Naive thymus-derived CD4-positive, alpha-beta T cell (primary cell): ENCODE measurements around the gene MSS51. TPM values are rescaled to one million over a fixed set of nuclear protein-coding genes. Genes with fewer than 3 reads are reported as not detected.
"Not testable (repeated sequence)": the region's sequence is repeated elsewhere in the genome, so short reads cannot be mapped to it uniquely, and the experiment has no call there.

Source experiments
- ATAC-seq: fragments of 150-1000 bp; cut with Tn5 transposase; 2 replicates; pipeline ENCODE4 v1.10.0; 2021; ENCODE audit warnings: mild to moderate bottlenecking, moderate library complexity
- CTCF ChIA-PET: fragments of 350-600 bp; sonication (Branson Sonifier 250); formaldehyde crosslinking; loops from one replicate; lab custom pipeline; 2021; ENCODE audit warnings: antibody characterized with exemption; lab: Charles Lee
- POLR2A ChIA-PET: fragments of 350-600 bp; sonication (Branson Sonifier 250); formaldehyde crosslinking; loops from one replicate; lab custom pipeline; 2021; ENCODE audit warnings: antibody characterized with exemption, inconsistent platforms; lab: Charles Lee
- DNase-seq, 9 donors: peaks; one replicate each; pipeline versions ENCODE4 v3.0.0 to v3.0.0-alpha.2; 2020 to 2022; ENCODE audit warnings: mixed read lengths in 1 of 9
- H3K27ac ChIP-seq: one replicate; pipeline ENCODE4 v1.7.0; 2013; ENCODE audit warnings: mild to moderate bottlenecking, low read depth, low read length, moderate library complexity
- H3K27me3 ChIP-seq, 2 donors: one replicate each; pipeline ENCODE4 v1.7.0; 2013; ENCODE audit warnings: low read length in 2 of 2, mild to moderate bottlenecking in 2 of 2, moderate library complexity in 2 of 2; ENCODE audit not compliant: control insufficient read depth in 2 of 2, insufficient read depth in 2 of 2
- H3K36me3 ChIP-seq, 3 experiments: 1 replicate in 2 of 3; 2 replicates in 1 of 3; pipeline ENCODE4 v1.7.0; 2013; ENCODE audit warnings: low read length in 3 of 3, mild to moderate bottlenecking in 3 of 3, moderate library complexity in 1 of 3; ENCODE audit not compliant: insufficient read depth in 3 of 3, control insufficient read depth in 2 of 3
- H3K4me1 ChIP-seq, 2 donors: one replicate each; pipeline ENCODE4 v1.7.0; 2013; ENCODE audit warnings: low read length in 2 of 2, mild to moderate bottlenecking in 2 of 2, moderate library complexity in 1 of 2; ENCODE audit not compliant: control insufficient read depth in 2 of 2, insufficient read depth in 2 of 2
- H3K4me3 ChIP-seq: 2 replicates; pipeline ENCODE4 v1.7.0; 2013; ENCODE audit warnings: mild to moderate bottlenecking, low read length
- H3K9me3 ChIP-seq, 3 experiments: 1 replicate in 2 of 3; 2 replicates in 1 of 3; pipeline ENCODE4 v1.7.0; 2013; ENCODE audit warnings: low read length in 3 of 3; ENCODE audit not compliant: control insufficient read depth in 2 of 3
- H3K27ac Mint-ChIP-seq, 9 donors: one replicate each; pipeline ENCODE4 v1.8.0; 2020 to 2022; ENCODE audit warnings: mixed read lengths in 9 of 9, mild to moderate bottlenecking in 8 of 9, moderate library complexity in 5 of 9, inconsistent platforms in 2 of 9
- H3K27me3 Mint-ChIP-seq, 5 donors: one replicate each; pipeline ENCODE4 v1.8.0; 2021 to 2022; ENCODE audit warnings: mixed read lengths in 5 of 5, mild to moderate bottlenecking in 1 of 5
- H3K36me3 Mint-ChIP-seq, 5 donors: one replicate each; pipeline ENCODE4 v1.8.0; 2020 to 2022; ENCODE audit warnings: mixed read lengths in 5 of 5, mild to moderate bottlenecking in 3 of 5, inconsistent platforms in 1 of 5
- H3K4me1 Mint-ChIP-seq, 7 donors: one replicate each; pipeline ENCODE4 v1.8.0; 2020 to 2022; ENCODE audit warnings: mixed read lengths in 7 of 7, mild to moderate bottlenecking in 3 of 7, inconsistent platforms in 1 of 7
- H3K4me3 Mint-ChIP-seq, 10 donors: one replicate each; pipeline ENCODE4 v1.8.0; 2020 to 2022; ENCODE audit warnings: mild to moderate bottlenecking in 10 of 10, mixed read lengths in 10 of 10, moderate library complexity in 6 of 10, inconsistent platforms in 2 of 10
- H3K9me3 Mint-ChIP-seq, 11 donors: one replicate each; pipeline ENCODE4 v1.8.0; 2020 to 2022; ENCODE audit warnings: mixed read lengths in 11 of 11, mild to moderate bottlenecking in 4 of 11, inconsistent platforms in 1 of 11, moderate library complexity in 1 of 11
- intact Hi-C, 2 donors: fragments of 100-400 bp; cut with micrococcal nuclease; formaldehyde crosslinking; loops; one replicate each; pipeline ENCODE4 v1.15.1; 2023
- polyA plus RNA-seq, 2 donors: library from polyadenylated mRNA; unstranded; fragments of 300-500 nt; fragmentation: Illumina TruSeq; gene quantifications; one replicate each; pipeline ENCODE4 v1.2.3, GENCODE V29; 2021
- total RNA-seq, 6 experiments: library from RNA in 5 of 6; stranded (reverse) in 5 of 6; gene quantifications; 1 replicate in 5 of 6; 2 replicates in 1 of 6; pipeline ENCODE4 v1.2.3 and lab custom pipeline; 2021 to 2026

The MSS51 gene
- total and polyA plus RNA-seq, 7 experiments from 2014 or later: 0.18 to 4.9 (median 3.5) TPM

GRCh38 chr10:73405556-73405955, 27.8 kb downstream of the MSS51 start:
- ChIA-PET POLR2A (no interaction called here), CTCF (no interaction called here)
- Mint-ChIP-seq H3K36me3 (peaks cover 0 to 16% (median 9%) of the 10 kb centered on the region in 5 donors), H3K4me3 (peak overlapping the region in 2 of 10 donors; percentile 5 to 29), H3K27me3 (no peaks in the 10 kb centered on the region), H3K27ac (peak overlapping the region in 1 of 9 donors; percentile 16), H3K4me1 (peaks cover 28 to 70% (median 61%) of the 10 kb centered on the region in 7 donors), H3K9me3 (no peaks in the 10 kb centered on the region)
- no peak for ATAC-seq
- Histone ChIP-seq H3K4me3 (no peak overlapping the region), H3K36me3 (peaks cover 0 to 8% (median 3%) of the 10 kb centered on the region in 3 experiments), H3K27me3 (no peaks in the 10 kb centered on the region), H3K9me3 (no peaks in the 10 kb centered on the region), H3K27ac (no peak overlapping the region), H3K4me1 (peaks cover 4 to 6% of the 10 kb centered on the region in 2 donors)
- intact Hi-C loops: no loop called here
- DNase-seq: no peak

- no peaks in the 10 kb centered on the region for H3K9me3 ChIP-seq
- peaks cover 22 to 62% (median 53%) of the 10 kb centered on the region in 7 donors for H3K4me1 Mint-ChIP-seq
- ATAC-seq: no peak
- H3K4me3 Mint-ChIP-seq: no peak overlapping the region
- no peaks in the 10 kb centered on the region for H3K9me3 Mint-ChIP-seq
- ChIA-PET CTCF (no interaction called here), POLR2A (no interaction called here)
- peaks cover 0 to 16% (median 8%) of the 10 kb centered on the region in 5 donors for H3K36me3 Mint-ChIP-seq
- H3K27me3 Mint-ChIP-seq: no peaks in the 10 kb centered on the region
- H3K27ac Mint-ChIP-seq: no peak overlapping the region
- no peak for DNase-seq
- H3K4me1 ChIP-seq: peaks cover 3 to 4% of the 10 kb centered on the region in 2 donors
- peaks cover 0 to 11% (median 3%) of the 10 kb centered on the region in 3 experiments for H3K36me3 ChIP-seq
- H3K4me3 ChIP-seq: no peak overlapping the region
- intact Hi-C loops: no loop called here
- no peaks in the 10 kb centered on the region for H3K27me3 ChIP-seq
- H3K27ac ChIP-seq: no peak overlapping the region
These were observed 28.7 kb downstream of the MSS51 start for GRCh38 chr10:73404690-73405089.

- no peaks in the 10 kb centered on the region for H3K9me3 ChIP-seq
- no peak for DNase-seq
- no peaks in the 10 kb centered on the region for H3K9me3 Mint-ChIP-seq
- H3K27ac Mint-ChIP-seq: no peak overlapping the region
- H3K36me3 Mint-ChIP-seq: peaks cover 0 to 18% (median 9%) of the 10 kb centered on the region in 5 donors
- peaks cover under 1 to 28% (median 7%) of the 10 kb centered on the region in 3 experiments for H3K36me3 ChIP-seq
- intact Hi-C loops: no loop called here
- no peak for ATAC-seq
- no peaks in the 10 kb centered on the region for H3K27me3 Mint-ChIP-seq
- POLR2A ChIA-PET: interaction anchor here (0.6 kb wide), 1 partner anchor 148 kb away, joined by 4 read pairs; no protein-coding TSS in a partner anchor
- H3K4me3 ChIP-seq: no peak overlapping the region
- no peaks in the 10 kb centered on the region for H3K4me1 ChIP-seq
- no peak overlapping the region for H3K27ac ChIP-seq
- H3K4me3 Mint-ChIP-seq: no peak overlapping the region
- peaks cover 9 to 38% (median 30%) of the 10 kb centered on the region in 7 donors for H3K4me1 Mint-ChIP-seq
- CTCF ChIA-PET: interaction anchor here (1.0 kb wide), 1 partner anchor 54 kb away, joined by 3 read pairs; no protein-coding TSS in a partner anchor
- no peaks in the 10 kb centered on the region for H3K27me3 ChIP-seq
These were observed 31.7 kb downstream of the MSS51 start for GRCh38 chr10:73401636-73402035.

DNA sequence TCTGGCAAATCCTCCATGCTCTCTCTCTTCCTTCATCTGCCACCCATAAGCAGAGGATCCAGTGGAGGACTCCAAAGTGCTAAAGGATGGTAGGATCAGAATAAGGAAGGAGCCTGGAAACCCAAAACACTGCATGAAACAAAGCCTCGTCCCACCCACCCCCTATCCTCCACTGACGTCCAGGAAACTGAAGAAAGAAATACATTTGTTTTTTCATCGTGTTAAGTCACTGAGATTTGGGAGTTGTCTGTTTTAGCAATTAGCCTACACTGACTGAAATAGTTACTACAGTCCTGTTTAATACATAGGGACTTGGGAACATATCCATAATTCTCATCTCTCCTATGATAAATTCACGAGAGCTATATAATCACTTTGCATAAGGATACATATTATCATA, 34.3 kb downstream of the MSS51 start:
- peaks cover 0 to 38% (median 27%) of the 10 kb centered on the region in 5 donors for H3K36me3 Mint-ChIP-seq
- Histone ChIP-seq H3K4me3 (no peak overlapping the region), H3K27ac (no peak overlapping the region), H3K9me3 (no peaks in the 10 kb centered on the region), H3K4me1 (no peaks in the 10 kb centered on the region), H3K27me3 (no peaks in the 10 kb centered on the region), H3K36me3 (peaks cover 7 to 45% (median 9%) of the 10 kb centered on the region in 3 experiments)
- no peaks in the 10 kb centered on the region for H3K27me3 Mint-ChIP-seq
- H3K4me1 Mint-ChIP-seq: peaks cover 6 to 25% (median 18%) of the 10 kb centered on the region in 7 donors
- CTCF ChIA-PET: no interaction called here
- H3K27ac Mint-ChIP-seq: peak overlapping the region in 2 of 9 donors; percentile 6 to 56
- intact Hi-C loops: no loop called here
- H3K9me3 Mint-ChIP-seq: peaks cover 0 to 2% (median 0%) of the 10 kb centered on the region in 11 donors
- POLR2A ChIA-PET: no interaction called here
- DNase-seq (no peak), ATAC-seq (no peak)
- no peak overlapping the region for H3K4me3 Mint-ChIP-seq

- DNase-seq: no peak
- no peaks in the 10 kb centered on the region for H3K27me3 Mint-ChIP-seq
- peaks cover 0 to 2% (median 0%) of the 10 kb centered on the region in 11 donors for H3K9me3 Mint-ChIP-seq
- no peak overlapping the region for H3K27ac ChIP-seq
- ChIA-PET POLR2A (no interaction called here), CTCF (no interaction called here)
- H3K36me3 ChIP-seq: peaks cover 7 to 45% (median 9%) of the 10 kb centered on the region in 3 experiments
- no peak overlapping the region for H3K27ac Mint-ChIP-seq
- H3K4me1 ChIP-seq: no peaks in the 10 kb centered on the region
- no peak for ATAC-seq
- H3K4me3 Mint-ChIP-seq: no peak overlapping the region
- intact Hi-C loops: no loop called here
- H3K4me1 Mint-ChIP-seq: peaks cover 2 to 19% (median 9%) of the 10 kb centered on the region in 7 donors
- peaks cover 0 to 46% (median 33%) of the 10 kb centered on the region in 5 donors for H3K36me3 Mint-ChIP-seq
- H3K4me3 ChIP-seq: no peak overlapping the region
- no peaks in the 10 kb centered on the region for H3K27me3 ChIP-seq
- H3K9me3 ChIP-seq: no peaks in the 10 kb centered on the region
These were observed 35.3 kb downstream of the MSS51 start for GRCh38 chr10:73398024-73398423.

DNA sequence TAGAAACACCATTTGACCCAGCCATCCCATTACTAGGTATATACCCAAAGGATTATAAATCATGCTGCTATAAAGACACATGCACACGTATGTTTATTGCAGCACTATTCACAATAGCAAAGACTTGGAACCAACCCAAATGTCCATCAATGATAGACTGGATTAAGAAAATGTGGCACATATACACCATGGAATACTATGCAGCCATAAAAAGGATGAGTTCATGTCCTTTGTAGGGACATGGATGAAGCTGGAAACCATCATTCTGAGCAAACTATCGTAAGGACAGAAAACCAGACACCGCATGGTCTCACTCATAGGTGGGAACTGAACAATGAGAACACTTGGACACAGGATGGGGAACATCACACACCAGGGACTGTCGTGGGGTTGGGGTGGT, 39.0 kb downstream of the MSS51 start:
- H3K36me3 Mint-ChIP-seq: peaks cover 5 to 64% (median 42%) of the 10 kb centered on the region in 5 donors
- CTCF ChIA-PET: interaction anchor here (0.8 kb wide), 1 partner anchor 19 kb away, joined by 4 read pairs; no protein-coding TSS in a partner anchor
- POLR2A ChIA-PET: not testable (repeated sequence)

GRCh38 chr10:73388228-73388627, 45.1 kb downstream of the MSS51 start:
- Histone ChIP-seq H3K4me1 (no peaks in the 10 kb centered on the region), H3K4me3 (no peak overlapping the region), H3K9me3 (no peaks in the 10 kb centered on the region), H3K36me3 (peaks cover 3 to 76% (median 6%) of the 10 kb centered on the region in 3 experiments), H3K27ac (no peak overlapping the region), H3K27me3 (no peaks in the 10 kb centered on the region)
- peaks cover 0 to 10% (median 5%) of the 10 kb centered on the region in 7 donors for H3K4me1 Mint-ChIP-seq
- intact Hi-C loops: no loop called here
- ChIA-PET POLR2A (no interaction called here), CTCF (no interaction called here)
- DNase-seq (no peak), ATAC-seq (no peak)
- H3K9me3 Mint-ChIP-seq: no peaks in the 10 kb centered on the region
- H3K27ac Mint-ChIP-seq: peak overlapping the region in 1 of 9 donors; percentile 41
- no peak overlapping the region for H3K4me3 Mint-ChIP-seq
- peaks cover 9 to 60% (median 29%) of the 10 kb centered on the region in 5 donors for H3K36me3 Mint-ChIP-seq
- H3K27me3 Mint-ChIP-seq: no peaks in the 10 kb centered on the region

More for the DNA sequence above, 39.0 kb downstream of the MSS51 start:
- H3K27ac Mint-ChIP-seq, ATAC-seq, intact Hi-C loops, DNase-seq, H3K9me3 Mint-ChIP-seq, H3K4me1 ChIP-seq, H3K4me3 Mint-ChIP-seq, H3K9me3 ChIP-seq, H3K27me3 Mint-ChIP-seq, H3K27ac ChIP-seq, H3K27me3 ChIP-seq, H3K4me3 ChIP-seq: not testable (repeated sequence)
- peaks cover 0 to 16% (median 9%) of the 10 kb centered on the region in 7 donors for H3K4me1 Mint-ChIP-seq
- H3K36me3 ChIP-seq: peaks cover 6 to 58% (median 15%) of the 10 kb centered on the region in 3 experiments
